Thoracic aorta (tissue), 2 donors: ENCODE results near the gene MRNIP. TPM values are rescaled to one million over a fixed set of nuclear protein-coding genes. Genes with fewer than 3 reads are reported as not detected.

Experiments
- ATAC-seq: fragments of 150-250 bp; one replicate; pipeline ENCODE4 v1.8.0; 2017; ENCODE audit warnings: low read depth; ENCODE audit not compliant: insufficient number of reproducible peaks, low FRiP score
- DNase-seq: peaks from one replicate; pipeline ENCODE4 v3.0.0-alpha.2; 2020; ENCODE audit warnings: low spot score
- H3K27ac ChIP-seq, 2 donors: fragments of 200-600 bp; sonication (generic); 1 replicate in 1 of 2; 2 replicates in 1 of 2; pipeline ENCODE4 v1.5.1; 2016; ENCODE audit warnings: mild to moderate bottlenecking in 2 of 2, moderate library complexity in 2 of 2
- H3K27me3 ChIP-seq: fragments of 200-600 bp; sonication (generic); replicated peaks from 2 replicates; pipeline ENCODE4 v1.6.0; 2016; ENCODE audit warnings: mild to moderate bottlenecking; ENCODE audit not compliant: insufficient read depth
- H3K36me3 ChIP-seq: fragments of 200-600 bp; sonication (generic); one replicate; pipeline ENCODE4 v1.5.1; 2016
- H3K4me1 ChIP-seq, 2 donors: fragments of 200-600 bp; sonication (generic); 1 replicate in 1 of 2; 2 replicates in 1 of 2; pipeline versions ENCODE4 v1.5.1 to v1.6.0; 2016; ENCODE audit warnings: low read depth in 2 of 2, mild to moderate bottlenecking in 1 of 2; ENCODE audit not compliant: control insufficient read depth in 1 of 2
- H3K4me3 ChIP-seq: fragments of 200-600 bp; sonication (generic); 2 replicates; pipeline ENCODE4 v1.5.1; 2016; ENCODE audit warnings: mild to moderate bottlenecking
- H3K9me3 ChIP-seq: fragments of 200-600 bp; sonication (generic); 2 replicates; pipeline ENCODE4 v1.5.1; 2016
- total RNA-seq, 2 donors: library from RNA; depleted of rRNA; stranded (reverse); fragments of >200 nt; gene quantifications; one replicate each; pipeline versions ENCODE4 v1.1.0 to v1.2.3, GENCODE V29; 2016
- TF ChIP-seq, protein P1 (sequence below): fragments of 200-600 bp; sonication (generic); IDR thresholded peaks from one replicate; pipeline ENCODE4 v1.5.1; 2019; ENCODE audit warnings: antibody characterized with exemption

MRNIP gene
- total RNA-seq, 2 donors from 2014 or later, result 46.2 to 54.2 TPM

GRCh38 chr5:179875741-179876609 lies 17.4 kb upstream of the MRNIP start:
- Histone ChIP-seq H3K27ac (no peak overlapping the region), H3K27me3 (no peaks in the 10 kb centered on the region), H3K4me1 (no peaks in the 10 kb centered on the region), H3K36me3 (peaks cover 59% of the 10 kb centered on the region), H3K9me3 (no peaks in the 10 kb centered on the region), H3K4me3 (no peak overlapping the region)
- TF ChIP-seq, protein P1, sequence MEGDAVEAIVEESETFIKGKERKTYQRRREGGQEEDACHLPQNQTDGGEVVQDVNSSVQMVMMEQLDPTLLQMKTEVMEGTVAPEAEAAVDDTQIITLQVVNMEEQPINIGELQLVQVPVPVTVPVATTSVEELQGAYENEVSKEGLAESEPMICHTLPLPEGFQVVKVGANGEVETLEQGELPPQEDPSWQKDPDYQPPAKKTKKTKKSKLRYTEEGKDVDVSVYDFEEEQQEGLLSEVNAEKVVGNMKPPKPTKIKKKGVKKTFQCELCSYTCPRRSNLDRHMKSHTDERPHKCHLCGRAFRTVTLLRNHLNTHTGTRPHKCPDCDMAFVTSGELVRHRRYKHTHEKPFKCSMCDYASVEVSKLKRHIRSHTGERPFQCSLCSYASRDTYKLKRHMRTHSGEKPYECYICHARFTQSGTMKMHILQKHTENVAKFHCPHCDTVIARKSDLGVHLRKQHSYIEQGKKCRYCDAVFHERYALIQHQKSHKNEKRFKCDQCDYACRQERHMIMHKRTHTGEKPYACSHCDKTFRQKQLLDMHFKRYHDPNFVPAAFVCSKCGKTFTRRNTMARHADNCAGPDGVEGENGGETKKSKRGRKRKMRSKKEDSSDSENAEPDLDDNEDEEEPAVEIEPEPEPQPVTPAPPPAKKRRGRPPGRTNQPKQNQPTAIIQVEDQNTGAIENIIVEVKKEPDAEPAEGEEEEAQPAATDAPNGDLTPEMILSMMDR, result no peak
- DNase-seq (no peak), ATAC-seq (no peak)

DNA sequence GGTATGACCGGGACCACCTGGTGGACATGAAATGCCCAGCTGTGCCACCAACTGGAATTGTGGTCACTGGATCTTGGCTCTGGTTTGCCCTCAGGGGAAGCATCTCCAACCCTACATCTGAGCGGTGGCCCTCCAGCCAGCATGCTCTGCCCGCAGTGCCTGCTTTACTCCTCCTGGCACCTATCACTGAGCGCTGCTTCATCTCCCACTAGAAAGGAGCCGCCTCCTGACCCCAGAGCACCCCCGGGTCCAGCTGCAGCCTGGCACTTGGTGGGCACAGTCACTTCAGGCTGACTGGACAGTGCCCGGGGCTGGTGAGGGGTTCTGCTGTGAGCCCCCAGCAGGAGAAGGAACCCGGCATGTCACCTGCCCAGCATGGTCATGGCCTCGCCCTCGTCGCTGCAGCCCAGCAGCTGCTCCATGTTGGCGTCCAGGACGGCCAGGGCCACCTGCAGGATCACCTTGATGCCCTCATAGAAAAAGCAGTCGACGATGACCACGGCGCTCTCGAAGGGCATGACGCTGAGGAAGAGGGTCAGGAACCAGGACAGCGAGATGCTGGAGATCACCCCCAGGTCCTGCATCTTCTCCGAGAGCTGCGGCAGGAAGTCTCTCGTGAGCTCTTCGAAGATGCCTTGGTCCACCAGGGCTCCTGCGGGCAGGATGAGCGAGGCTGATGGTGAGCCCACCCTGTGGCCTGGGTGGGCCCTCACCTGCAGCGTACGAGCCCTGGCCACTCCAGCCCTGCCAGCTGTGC lies 16.1 kb upstream of the MRNIP start:
- DNase-seq (no peak), ATAC-seq (no peak)
- H3K36me3 ChIP-seq, result peaks cover 66% of the 10 kb centered on the region
- H3K4me3 ChIP-seq, result no peak overlapping the region
- no peak overlapping the region for H3K27ac ChIP-seq
- TF ChIP-seq, protein P1, result no peak
- no peaks in the 10 kb centered on the region for H3K4me1 ChIP-seq
- no peaks in the 10 kb centered on the region for H3K27me3 ChIP-seq
- no peaks in the 10 kb centered on the region for H3K9me3 ChIP-seq

GRCh38 chr5:179874136-179874535 lies 15.5 kb upstream of the MRNIP start:
- ATAC-seq (no peak), DNase-seq (no peak)
- TF ChIP-seq, protein P1, result no peak
- Histone ChIP-seq H3K4me1 (no peaks in the 10 kb centered on the region), H3K9me3 (no peaks in the 10 kb centered on the region), H3K27ac (no peak overlapping the region), H3K27me3 (no peaks in the 10 kb centered on the region), H3K36me3 (peaks cover 65% of the 10 kb centered on the region), H3K4me3 (no peak overlapping the region)

DNA sequence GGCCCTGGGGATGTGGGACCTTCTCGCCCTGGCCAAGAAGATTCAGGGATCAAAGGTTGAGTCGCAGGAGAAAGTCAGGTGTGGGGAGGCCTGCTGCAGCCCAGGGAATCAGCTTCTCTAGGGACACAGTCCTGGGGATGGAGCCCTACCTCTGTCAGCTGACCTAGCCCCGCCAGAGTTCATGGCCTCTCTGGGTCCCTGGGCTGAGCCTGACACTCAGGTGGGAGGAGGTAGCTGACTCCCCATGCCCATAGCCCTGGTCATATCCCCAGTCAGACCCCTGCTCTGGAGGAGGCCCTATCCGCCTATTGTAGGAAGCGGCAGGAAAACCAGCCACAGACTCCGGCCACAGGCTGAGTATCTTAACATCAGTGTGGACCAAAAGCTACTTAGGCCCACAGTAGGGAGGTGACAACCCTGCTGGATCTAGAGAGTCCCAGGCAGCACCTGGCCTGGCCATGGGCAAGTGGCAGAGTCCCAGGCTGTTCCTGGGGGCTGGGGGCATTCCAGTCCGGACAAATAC lies 15.0 kb upstream of the MRNIP start:
- peaks cover 64% of the 10 kb centered on the region for H3K36me3 ChIP-seq
- no peaks in the 10 kb centered on the region for H3K4me1 ChIP-seq
- no peak overlapping the region for H3K27ac ChIP-seq
- TF ChIP-seq, protein P1, result no peak
- H3K27me3 ChIP-seq, result no peaks in the 10 kb centered on the region
- no peaks in the 10 kb centered on the region for H3K9me3 ChIP-seq
- DNase-seq (no peak), ATAC-seq (no peak)
- no peak overlapping the region for H3K4me3 ChIP-seq
